Stimulated activated CD8-positive, alpha-beta memory T cell treated with anti-CD3 and anti-CD28 coated beads, Interleukin-7, amount 100 ng/mL, for 1 hour (primary cell): ENCODE data around the gene LSMEM2.
"Not testable (repeated sequence)": the region's sequence is repeated elsewhere in the genome, so short reads cannot be mapped to it uniquely, and the experiment has no call there.

Source experiments
- DNase-seq, 2 donors: peaks; one replicate each; pipeline ENCODE4 v3.0.0-alpha.2; 2020; ENCODE audit warnings: low read depth in 2 of 2

LSMEM2 gene

GRCh38 chr3:50278880-50279224, at the start of gene LSMEM2:
Gene LSMEM2, plus strand, starts transcription at chr3:50279087. Its CDS starts 27 bp downstream, at chr3:50279114.
- no peak for DNase-seq

DNA sequence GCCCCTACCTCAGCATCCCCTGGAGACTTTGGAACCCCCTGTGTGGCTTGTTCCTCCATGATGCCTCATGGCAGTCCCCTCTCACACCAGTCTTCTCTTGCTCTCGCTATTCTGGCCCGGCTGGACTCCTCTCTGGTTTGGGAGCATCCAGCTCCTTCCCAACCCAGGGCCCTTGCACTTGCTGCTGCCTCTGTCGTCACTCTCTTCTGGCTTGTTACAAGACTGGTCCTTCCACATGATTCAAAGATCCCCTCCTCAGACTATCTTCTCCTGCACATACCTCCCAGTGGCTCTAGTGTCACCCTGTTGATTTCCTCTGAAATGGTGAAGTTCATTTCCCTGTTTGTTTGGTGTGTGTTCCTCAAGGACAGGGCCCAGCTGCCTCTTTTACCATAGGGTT, 49.4 kb upstream of the LSMEM2 start:
- DNase-seq: no peak

DNA sequence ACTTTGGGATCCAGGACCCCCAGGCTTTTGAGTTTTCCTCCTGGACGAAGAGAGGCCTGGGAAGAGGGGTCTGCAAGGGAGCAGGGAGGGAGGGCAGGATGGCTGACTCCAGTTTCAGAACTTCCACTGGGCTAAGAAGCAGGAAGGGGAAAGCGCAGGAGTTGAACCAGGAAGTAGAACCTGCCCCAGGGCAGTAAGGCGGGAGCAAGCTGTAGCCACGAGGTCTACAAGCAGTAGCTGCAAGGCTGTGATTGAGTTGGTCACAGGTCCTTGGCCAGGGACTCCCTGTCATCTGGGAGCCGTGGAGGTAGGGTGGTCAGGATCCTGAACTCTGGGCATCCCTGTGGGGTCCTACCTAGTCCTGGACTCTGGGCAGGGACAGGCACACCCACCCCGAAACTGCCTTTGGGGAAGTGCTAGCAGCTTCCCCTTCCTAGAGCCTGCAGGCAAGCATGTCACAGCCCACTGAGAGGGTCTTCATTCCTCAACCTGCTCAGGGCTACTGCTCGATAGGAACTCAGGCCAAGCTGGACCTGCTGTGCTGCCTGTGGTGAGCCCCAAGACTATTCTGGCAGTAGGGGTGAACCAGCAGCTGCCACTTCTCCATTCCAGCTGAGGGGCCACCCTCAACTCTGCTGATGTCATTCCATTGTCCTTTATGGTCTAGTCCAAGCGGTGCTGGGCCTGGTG, 48.6 kb upstream of the LSMEM2 start:
- DNase-seq: no peak

DNA sequence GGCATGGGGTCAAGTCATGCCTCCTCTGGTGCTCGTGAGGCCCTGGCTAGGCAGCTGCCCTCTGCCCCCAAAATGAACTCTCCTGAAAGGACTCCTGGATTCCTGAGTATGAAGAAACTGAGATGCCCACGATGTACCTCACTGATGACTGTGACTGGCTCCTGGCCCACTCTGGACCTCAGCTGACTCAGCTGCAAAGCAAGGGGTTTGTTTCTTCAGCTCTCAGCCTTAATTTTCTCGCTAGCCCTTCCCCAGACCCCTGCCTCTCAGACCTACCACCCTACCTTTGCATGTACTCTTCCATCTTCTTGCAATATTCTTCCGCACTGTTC, 48.1 kb upstream of the LSMEM2 start:
- no peak for DNase-seq

GRCh38 chr3:50231581-50231980, 47.3 kb upstream of the LSMEM2 start:
- no peak for DNase-seq

DNA sequence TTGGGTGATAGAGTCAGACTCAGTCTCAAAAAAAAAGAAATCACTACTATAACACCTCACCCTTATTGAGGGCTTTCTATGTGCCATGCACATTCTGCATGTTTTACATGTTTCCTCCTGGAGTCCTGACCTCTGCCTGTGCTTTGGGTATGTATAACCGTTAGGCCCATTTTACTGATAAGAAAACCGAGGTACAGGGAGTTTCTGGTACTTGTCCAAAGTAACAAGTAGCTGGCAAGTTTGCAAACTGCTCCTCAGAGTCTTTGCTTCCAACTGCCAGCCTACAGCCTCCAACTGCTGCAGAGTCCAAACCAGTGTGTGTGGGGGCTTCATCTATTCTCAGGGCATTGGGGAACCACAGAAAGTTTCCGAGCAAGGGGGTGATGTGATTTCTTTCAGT, 46.6 kb upstream of the LSMEM2 start:
- DNase-seq: no peak

DNA sequence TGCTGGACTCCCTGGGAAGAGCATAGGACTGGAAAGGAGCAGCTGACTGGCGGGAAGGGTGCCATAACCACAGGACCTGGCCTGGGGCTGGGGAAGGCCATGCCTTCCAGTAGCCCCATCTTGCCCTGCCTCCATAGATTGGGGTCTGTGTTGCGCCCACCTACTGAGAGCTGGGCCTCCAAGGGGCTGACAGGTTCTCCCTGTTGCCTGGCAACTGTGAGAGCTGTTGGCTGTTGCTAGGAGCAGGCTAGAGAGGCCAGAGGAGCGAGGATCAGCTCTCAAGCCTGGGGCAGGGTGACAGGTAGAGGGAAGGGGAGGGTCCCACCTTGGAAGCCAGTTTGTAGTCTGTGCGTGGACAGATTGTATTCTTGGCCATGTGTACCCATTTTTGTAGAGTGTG, 45.7 kb upstream of the LSMEM2 start:
- no peak for DNase-seq

GRCh38 chr3:50235716-50236483, 43.0 kb upstream of the LSMEM2 start, which contains the start of gene GNAI2:
Gene GNAI2, plus strand, starts transcription at chr3:50236204. Its CDS starts 132 bp downstream, at chr3:50236336.
- peak; percentile 96 to 97 for DNase-seq

GRCh38 chr3:50236484-50237132, 42.3 kb upstream of the LSMEM2 start:
- DNase-seq: no peak

DNA sequence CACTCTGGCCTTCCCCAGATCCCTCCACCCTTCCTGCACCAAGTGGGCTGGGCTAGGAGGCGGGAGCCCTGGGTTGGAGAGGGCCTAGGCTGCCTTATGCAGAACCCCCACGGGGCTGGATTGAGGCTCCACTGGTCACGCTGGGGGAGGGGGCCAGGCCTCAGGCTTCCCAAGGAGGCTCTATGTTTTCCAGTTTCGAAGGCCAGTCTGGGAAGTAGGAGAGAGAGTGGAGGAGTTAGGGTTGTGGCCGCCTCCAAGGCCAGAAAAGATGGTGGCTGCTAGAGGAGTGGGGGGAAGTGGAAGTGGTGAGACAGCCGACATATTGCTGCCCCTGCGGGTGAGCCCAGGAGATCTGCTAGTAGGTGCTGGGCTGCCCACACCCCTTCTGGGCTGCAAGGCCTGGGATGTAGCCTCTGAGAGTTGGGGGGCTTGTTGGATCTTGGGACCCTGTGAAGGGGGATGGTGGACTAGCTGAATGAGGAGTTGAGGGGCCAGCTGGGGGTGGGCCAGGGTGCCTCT, 41.7 kb upstream of the LSMEM2 start:
- no peak for DNase-seq

DNA sequence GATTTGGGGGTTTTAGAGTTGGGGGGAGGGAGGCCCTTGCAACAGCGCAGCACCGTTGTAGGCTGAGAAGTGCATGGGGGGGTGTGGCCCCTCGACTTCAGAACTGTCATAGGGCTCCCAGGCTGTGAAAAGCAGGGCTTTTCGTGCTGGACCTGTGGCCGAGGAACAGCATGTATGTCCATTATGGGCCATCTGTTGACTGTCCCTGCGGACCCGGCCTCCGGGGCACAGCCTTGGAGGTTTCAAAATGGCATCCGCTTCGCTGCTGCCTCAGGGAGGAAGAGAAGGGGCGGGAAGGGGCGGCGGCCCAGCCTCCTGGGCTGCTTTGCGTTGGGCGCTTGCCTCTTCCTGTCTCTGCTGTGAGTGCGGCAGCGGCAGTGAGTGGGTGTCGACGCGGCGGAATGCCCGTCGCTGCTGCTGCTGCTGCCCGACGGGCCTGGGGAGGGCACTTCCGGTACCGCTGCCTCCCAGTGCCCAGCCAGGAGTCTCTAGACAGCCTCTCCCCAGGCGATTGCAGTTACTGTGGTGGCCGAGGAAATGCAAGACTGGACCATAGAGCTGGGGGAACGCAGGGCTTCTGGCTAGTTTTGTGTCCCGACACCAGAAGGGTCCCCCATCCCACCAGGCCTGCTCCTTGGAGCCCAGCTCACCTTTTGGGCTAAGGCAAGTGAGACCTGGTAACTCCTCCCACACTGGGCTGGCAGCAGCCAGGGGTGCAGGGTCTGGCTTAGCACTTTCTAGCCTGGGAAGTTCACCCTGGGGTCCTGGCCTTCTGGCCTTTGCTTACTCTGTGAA, 40.9 kb upstream of the LSMEM2 start:
- peak; percentile 70 to 74 for DNase-seq

DNA sequence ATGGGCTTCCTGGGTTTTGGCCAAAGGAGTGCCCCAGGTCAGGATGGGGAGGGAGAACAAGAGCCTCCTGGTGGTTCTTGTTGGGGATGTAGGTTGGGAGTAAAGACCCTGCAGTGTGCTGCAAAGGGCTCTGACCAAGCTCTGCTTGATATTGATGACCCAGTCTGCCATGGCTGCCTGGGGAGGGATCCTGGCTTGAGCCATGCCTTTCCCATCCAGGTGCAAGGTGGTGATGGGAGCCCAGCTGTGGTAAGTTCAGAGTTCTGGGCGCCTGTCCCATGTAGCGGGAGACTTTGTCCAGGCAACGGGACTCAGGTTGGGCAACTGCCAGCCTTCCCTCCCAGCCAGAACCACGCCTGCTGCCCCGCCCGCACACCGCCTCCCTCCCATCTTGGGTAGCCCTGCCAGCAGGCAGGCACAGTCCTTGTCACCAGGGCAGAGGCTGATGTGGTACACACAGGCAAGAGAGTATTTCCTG, 40.3 kb upstream of the LSMEM2 start:
- no peak for DNase-seq

DNA sequence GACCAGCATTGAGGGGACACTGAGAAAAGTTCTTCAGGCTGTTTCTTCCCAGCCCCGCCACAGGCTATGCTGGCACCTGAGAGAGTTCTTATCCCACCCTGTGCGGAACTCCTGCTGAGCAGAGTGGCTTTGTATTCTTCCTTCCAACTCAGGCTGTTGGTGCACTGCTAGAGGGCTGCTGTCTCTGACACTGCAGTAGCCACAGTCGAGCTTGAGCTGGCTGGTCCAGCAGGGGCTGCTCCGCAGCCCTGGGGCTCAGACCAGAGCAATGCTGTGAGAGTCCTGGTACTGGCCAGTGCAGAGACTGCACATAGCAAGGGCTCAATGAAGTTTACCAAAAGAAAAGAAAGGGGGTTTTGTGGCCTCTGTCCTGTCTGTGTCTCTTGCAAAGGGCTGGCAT, 39.2 kb upstream of the LSMEM2 start:
- DNase-seq: no peak

DNA sequence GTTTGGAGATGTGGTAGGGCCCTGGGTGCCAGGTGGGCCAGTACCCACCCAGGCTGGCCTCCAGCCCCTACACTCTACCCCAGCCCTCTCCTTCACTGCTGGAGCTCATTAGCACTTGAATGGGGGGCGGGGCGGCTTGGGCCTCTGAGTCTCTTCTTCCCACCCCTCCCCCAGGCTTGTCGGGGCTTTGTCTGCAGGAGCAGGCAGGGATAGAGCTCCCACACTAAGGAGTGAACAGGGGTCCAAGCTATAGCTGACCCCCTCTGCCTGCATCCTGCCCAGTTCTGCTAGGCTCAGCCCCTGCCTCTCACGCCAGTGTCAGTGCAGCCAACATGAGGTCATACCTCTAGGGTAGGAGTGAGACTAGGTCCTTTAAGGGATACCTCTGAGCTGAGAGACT, 37.7 kb upstream of the LSMEM2 start:
- no peak for DNase-seq

GRCh38 chr3:50241713-50242380, 37.0 kb upstream of the LSMEM2 start:
- no peak for DNase-seq

GRCh38 chr3:50242381-50242770, 36.5 kb upstream of the LSMEM2 start:
- no peak for DNase-seq

DNA sequence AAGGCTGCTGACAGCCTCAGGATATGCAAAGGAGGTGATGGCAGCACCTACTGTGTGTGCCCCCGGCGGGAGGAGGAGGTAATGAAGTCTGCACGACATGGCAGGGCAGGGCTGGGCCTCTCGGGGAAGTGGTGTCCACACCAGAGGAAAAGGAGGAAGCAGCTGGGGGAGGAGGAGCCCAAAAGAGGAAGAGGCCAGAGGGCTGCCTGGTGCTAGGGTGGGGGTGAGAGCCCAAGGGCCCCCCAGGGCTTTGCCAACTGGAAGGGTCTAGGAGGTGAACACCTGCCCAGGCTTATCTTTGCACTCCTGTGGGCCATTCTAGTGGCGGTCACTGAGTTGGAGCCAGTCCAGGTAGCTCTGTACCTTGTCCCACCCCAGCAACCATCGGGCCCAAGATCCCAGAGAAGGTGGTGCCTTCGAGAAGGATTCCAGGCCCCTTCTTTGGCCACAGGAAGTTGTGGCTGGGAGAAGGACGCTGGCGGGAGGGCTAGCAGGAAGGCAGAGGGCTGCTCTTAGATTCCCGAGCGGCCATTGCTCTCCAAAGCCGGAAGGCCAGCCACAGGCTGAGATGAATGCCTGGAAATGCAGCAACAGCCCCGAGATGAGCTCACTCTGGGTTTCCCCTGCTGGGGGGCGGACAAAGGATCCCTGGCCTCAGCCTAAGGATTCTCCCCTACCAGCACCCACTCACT, 35.9 kb upstream of the LSMEM2 start:
- no peak for DNase-seq

- DNase-seq: no peak
These were observed 35.4 kb upstream of the LSMEM2 start for GRCh38 chr3:50243543-50243895.

DNA sequence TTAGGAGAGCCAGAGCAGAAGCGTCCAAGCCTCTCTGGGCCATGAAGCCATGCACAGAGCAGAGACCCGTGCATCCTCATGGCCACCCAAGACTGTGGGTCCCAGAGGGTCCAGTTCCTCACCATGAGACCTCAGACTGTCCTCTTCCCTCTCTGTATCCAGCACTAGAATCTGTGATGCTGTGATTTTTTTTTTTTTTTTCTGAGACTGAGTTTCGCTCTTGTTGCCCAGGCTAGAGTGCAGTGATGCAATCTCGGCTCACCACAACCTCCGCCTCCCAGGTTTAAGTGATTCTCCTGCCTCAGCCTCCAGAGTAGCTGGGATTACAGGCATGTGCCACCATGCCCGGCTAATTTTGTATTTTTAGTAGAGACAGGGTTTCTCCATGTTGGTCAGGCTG, 34.1 kb upstream of the LSMEM2 start:
- DNase-seq: not testable (repeated sequence)

- DNase-seq: no peak
These were observed 33.6 kb upstream of the LSMEM2 start for GRCh38 chr3:50245251-50245745.
